ENCODE measurements around the gene MED12L.

The MED12L gene

GRCh38 chr3:151267066-151267465, 181.6 kb downstream of the MED12L start:
- no peaks in the 10 kb centered on the region for H3K27me3 ChIP-seq (ENCODE audit: insufficient read depth, low read length)
- no peaks in the 10 kb centered on the region for H3K9me3 ChIP-seq (ENCODE audit: low read length)
- no peak overlapping the region; the same call in 1 of the 2 replicates for H3K9ac ChIP-seq (ENCODE audit: low read length)
- no peaks in the 10 kb centered on the region for H3K36me3 ChIP-seq (ENCODE audit: insufficient read depth, low read length)
- H2AFZ ChIP-seq (ENCODE audit: low read length): no peak overlapping the region
- H3K79me2 ChIP-seq (ENCODE audit: insufficient read depth, low read length): no peaks in the 10 kb centered on the region
- no peaks in the 10 kb centered on the region for H4K20me1 ChIP-seq (ENCODE audit: insufficient read depth, low read length)
- H3F3A ChIP-seq (ENCODE audit: insufficient read depth, low read length): no peaks in the 10 kb centered on the region
- H3K9me2 ChIP-seq (ENCODE audit: low read depth, low read length): no peaks in the 10 kb centered on the region
- H3K4me2 ChIP-seq (ENCODE audit: low read length): peak overlapping the region; percentile 63; the same call in 1 of the 2 replicates
- H3K4me1 ChIP-seq (ENCODE audit: insufficient read depth, low read length, severe bottlenecking): peaks cover 55% of the 10 kb centered on the region
- no peak overlapping the region for H3K4me3 ChIP-seq (ENCODE audit: low read depth, low read length, poor library complexity, severe bottlenecking)
- TF ChIP-seq CTCF (IDR thresholded peaks at IDR 0.05; ENCODE audit: low read length) (no peak), EZH2 (IDR thresholded peaks at IDR 0.05; ENCODE audit: borderline replicate concordance, low read length) (no peak)
- peak overlapping the region; percentile 88 for H3K27ac ChIP-seq (ENCODE audit: low read depth, low read length, poor library complexity, severe bottlenecking)

- H3K9me2 ChIP-seq (ENCODE audit: low read depth, low read length): no peaks in the 10 kb centered on the region
- H3K79me2 ChIP-seq (ENCODE audit: insufficient read depth, low read length): no peaks in the 10 kb centered on the region
- H2AFZ ChIP-seq (ENCODE audit: low read length): peak overlapping the region; percentile 86; the same call in 1 of the 2 replicates
- H3K4me2 ChIP-seq (ENCODE audit: low read length): peak overlapping the region; percentile 49
- H3K4me1 ChIP-seq (ENCODE audit: insufficient read depth, low read length, severe bottlenecking): peaks cover 55% of the 10 kb centered on the region
- no peak overlapping the region for H3K4me3 ChIP-seq (ENCODE audit: low read depth, low read length, poor library complexity, severe bottlenecking)
- no peaks in the 10 kb centered on the region for H3K36me3 ChIP-seq (ENCODE audit: insufficient read depth, low read length)
- TF ChIP-seq CTCF (IDR thresholded peaks at IDR 0.05; ENCODE audit: low read length) (no peak), EZH2 (IDR thresholded peaks at IDR 0.05; ENCODE audit: borderline replicate concordance, low read length) (no peak)
- H3K27me3 ChIP-seq (ENCODE audit: insufficient read depth, low read length): no peaks in the 10 kb centered on the region
- H3F3A ChIP-seq (ENCODE audit: insufficient read depth, low read length): no peaks in the 10 kb centered on the region
- no peaks in the 10 kb centered on the region for H4K20me1 ChIP-seq (ENCODE audit: insufficient read depth, low read length)
- H3K9me3 ChIP-seq (ENCODE audit: low read length): no peaks in the 10 kb centered on the region
- no peak overlapping the region; the same call in 1 of the 2 replicates for H3K9ac ChIP-seq (ENCODE audit: low read length)
- peak overlapping the region; percentile 76 for H3K27ac ChIP-seq (ENCODE audit: low read depth, low read length, poor library complexity, severe bottlenecking)
Measured at GRCh38 chr3:151268267-151269235, 183.1 kb downstream of the MED12L start.

GRCh38 chr3:151269631-151270030, 184.2 kb downstream of the MED12L start:
- Histone ChIP-seq H3K9me2 (ENCODE audit: low read depth, low read length) (no peaks in the 10 kb centered on the region), H3K4me2 (ENCODE audit: low read length) (no peak overlapping the region; the same call in 1 of the 2 replicates), H3K9me3 (ENCODE audit: low read length) (no peaks in the 10 kb centered on the region), H3K27ac (ENCODE audit: low read depth, low read length, poor library complexity, severe bottlenecking) (peak overlapping the region; percentile 76), H3K27me3 (ENCODE audit: insufficient read depth, low read length) (no peaks in the 10 kb centered on the region), H4K20me1 (ENCODE audit: insufficient read depth, low read length) (no peaks in the 10 kb centered on the region), H3F3A (ENCODE audit: insufficient read depth, low read length) (no peaks in the 10 kb centered on the region), H2AFZ (ENCODE audit: low read length) (no peak overlapping the region), H3K79me2 (ENCODE audit: insufficient read depth, low read length) (no peaks in the 10 kb centered on the region), H3K4me1 (ENCODE audit: insufficient read depth, low read length, severe bottlenecking) (peaks cover 62% of the 10 kb centered on the region), H3K4me3 (ENCODE audit: low read depth, low read length, poor library complexity, severe bottlenecking) (no peak overlapping the region), H3K36me3 (ENCODE audit: insufficient read depth, low read length) (no peaks in the 10 kb centered on the region), H3K9ac (ENCODE audit: low read length) (no peak overlapping the region)
- TF ChIP-seq CTCF (IDR thresholded peaks at IDR 0.05; ENCODE audit: low read length): no peak
- no peak for TF ChIP-seq EZH2 (IDR thresholded peaks at IDR 0.05; ENCODE audit: borderline replicate concordance, low read length)
